ENCODE data around the gene PATJ.
"Not testable (repeated sequence)": the region's sequence is repeated elsewhere in the genome, so short reads cannot be mapped to it uniquely, and the experiment has no call there.

Gene PATJ

GRCh38 chr1:62184336-62184735, 442.1 kb downstream of the PATJ start:
- DNase-seq = no peak

DNA sequence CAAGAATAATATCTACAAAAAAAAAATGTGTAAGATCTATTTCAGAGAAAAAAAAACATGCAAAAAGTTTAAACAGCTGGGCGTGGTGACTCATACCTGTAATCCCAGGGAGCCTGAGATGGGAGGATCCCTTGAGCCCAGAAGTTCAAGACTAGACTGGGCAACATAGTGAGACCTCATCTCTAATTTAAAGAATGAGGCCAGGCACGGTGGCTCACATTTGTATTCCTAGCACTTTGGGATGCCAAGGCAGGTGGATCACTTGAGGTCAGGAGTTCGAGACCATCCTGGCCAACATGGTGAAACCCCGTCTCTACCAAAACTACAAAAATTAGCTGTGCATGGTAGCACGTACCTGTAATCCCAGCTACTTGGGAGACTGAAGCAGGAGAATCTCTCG, 443.0 kb downstream of the PATJ start:
- not testable (repeated sequence) for DNase-seq

DNA sequence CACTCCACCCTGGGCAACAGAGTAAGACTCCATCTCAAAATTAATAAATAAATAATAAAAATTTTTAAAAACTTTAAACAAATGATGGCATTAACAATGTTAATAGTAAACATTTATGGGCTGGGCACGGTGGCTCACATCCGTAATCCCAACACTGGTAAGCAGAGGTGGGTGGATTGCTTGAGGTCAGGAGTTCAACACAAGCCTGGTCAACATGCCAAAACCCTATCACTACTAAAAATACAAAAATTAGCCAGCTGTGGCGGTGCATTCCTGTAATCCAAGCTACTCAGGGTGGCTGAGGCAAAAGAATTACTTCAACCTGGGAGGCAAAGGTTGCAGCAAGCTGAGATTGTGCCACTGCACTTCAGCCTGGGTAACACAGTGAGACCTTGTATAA, 443.4 kb downstream of the PATJ start:
- DNase-seq = no peak

- no peak for DNase-seq
These were observed 445.3 kb downstream of the PATJ start for GRCh38 chr1:62187548-62187947.

- DNase-seq = no peak
These were observed 445.8 kb downstream of the PATJ start for GRCh38 chr1:62188111-62188510.

GRCh38 chr1:62194651-62195544, 452.6 kb downstream of the PATJ start, which contains the start of gene L1TD1:
Gene L1TD1 (plus strand): TSS chr1:62194849. CDS start chr1:62206629, 11,780 bp downstream.
- no peak for DNase-seq

GRCh38 chr1:62196086-62196690, 453.9 kb downstream of the PATJ start:
- no peak for DNase-seq

DNA sequence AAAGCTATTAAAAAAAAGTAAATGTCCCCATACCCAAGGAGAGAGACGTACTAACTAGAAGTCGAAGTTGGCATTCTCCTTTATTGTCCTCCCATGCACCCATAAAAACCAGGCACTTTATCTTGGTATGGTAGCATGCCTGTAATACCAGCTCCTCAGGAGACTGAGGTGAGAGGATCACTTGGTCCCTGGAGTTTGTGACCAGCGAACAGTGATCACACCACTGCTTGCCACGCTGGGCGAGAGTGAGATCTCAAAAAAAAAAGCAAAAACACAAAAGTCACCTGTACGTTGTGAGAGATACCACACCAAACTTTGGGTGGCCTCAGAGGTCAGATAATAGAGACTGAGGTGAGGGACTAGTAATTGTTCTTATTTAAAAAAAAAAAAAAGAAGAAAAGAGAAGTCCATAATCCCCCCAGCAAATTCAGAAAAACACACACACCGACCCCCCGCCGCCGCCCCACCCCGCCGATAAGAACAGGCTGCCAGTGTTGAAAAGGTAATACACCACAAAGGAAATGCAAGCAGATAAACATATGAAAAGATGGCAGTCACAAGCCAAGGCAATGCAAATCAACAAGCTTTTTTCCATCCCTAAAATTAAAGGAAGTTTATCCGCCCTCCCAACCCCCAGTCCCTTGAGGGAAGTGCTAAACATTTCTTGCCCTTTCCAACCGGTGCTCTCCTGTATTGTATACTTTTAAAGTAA, 455.9 kb downstream of the PATJ start:
- no peak for DNase-seq

GRCh38 chr1:62198781-62199125, 456.5 kb downstream of the PATJ start:
- no peak for DNase-seq

GRCh38 chr1:62207187-62207586, 464.9 kb downstream of the PATJ start:
- no peak for DNase-seq

DNA sequence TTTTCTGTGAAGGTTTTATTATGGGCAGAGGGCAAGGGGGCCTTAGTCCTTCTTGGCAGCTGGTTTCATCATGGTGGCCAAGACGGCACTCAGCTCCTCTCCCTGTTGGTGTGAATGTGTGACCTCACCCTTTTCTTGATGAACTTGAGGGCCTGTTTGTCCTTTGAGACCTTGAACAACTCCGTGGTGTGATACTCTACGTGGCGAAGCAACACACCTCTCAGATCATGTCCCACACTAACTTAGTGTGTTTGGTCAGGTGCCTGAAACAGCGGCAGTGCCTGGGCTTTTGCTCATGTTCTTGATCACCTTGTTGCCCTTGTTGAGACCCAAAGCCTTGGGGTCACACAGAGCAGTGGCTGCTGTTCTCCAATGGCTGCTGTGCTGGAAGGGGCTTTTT, 465.8 kb downstream of the PATJ start:
- DNase-seq = no peak

- no peak for DNase-seq
These were observed 466.7 kb downstream of the PATJ start for GRCh38 chr1:62208970-62209369.

DNA sequence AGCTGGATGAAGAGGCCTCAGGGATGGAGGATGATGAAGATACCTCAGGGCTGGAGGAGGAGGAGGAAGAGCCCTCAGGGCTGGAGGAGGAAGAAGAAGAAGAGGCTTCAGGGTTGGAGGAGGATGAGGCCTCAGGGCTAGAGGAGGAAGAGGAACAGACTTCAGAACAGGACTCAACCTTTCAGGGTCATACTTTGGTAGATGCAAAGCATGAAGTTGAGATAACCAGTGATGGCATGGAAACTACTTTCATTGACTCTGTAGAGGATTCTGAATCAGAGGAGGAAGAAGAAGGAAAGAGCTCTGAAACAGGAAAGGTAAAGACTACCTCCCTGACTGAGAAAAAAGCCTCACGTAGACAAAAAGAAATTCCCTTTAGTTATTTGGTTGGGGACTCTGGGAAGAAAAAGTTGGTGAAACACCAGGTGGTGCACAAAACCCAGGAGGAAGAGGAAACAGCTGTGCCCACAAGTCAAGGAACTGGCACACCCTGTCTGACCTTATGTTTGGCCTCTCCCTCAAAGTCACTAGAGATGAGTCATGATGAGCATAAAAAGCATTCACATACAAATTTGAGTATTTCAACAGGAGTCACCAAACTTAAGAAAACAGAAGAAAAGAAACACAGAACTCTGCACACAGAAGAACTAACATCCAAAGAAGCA, 467.8 kb downstream of the PATJ start:
- no peak for DNase-seq

DNA sequence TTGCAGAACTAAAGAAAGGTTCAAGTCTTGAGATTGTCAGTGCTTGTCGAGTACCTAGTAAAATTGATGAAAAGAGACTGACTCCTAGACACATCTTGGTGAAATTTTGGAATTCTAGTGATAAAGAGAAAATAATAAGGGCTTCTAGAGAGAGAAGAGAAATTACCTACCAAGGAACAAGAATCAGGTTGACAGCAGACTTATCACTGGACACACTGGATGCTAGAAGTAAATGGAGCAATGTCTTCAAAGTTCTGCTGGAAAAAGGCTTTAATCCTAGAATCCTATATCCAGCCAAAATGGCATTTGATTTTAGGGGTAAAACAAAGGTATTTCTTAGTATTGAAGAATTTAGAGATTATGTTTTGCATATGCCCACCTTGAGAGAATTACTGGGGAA, 468.7 kb downstream of the PATJ start:
- no peak for DNase-seq

GRCh38 chr1:62212411-62212810, 470.1 kb downstream of the PATJ start:
- no peak for DNase-seq

DNA sequence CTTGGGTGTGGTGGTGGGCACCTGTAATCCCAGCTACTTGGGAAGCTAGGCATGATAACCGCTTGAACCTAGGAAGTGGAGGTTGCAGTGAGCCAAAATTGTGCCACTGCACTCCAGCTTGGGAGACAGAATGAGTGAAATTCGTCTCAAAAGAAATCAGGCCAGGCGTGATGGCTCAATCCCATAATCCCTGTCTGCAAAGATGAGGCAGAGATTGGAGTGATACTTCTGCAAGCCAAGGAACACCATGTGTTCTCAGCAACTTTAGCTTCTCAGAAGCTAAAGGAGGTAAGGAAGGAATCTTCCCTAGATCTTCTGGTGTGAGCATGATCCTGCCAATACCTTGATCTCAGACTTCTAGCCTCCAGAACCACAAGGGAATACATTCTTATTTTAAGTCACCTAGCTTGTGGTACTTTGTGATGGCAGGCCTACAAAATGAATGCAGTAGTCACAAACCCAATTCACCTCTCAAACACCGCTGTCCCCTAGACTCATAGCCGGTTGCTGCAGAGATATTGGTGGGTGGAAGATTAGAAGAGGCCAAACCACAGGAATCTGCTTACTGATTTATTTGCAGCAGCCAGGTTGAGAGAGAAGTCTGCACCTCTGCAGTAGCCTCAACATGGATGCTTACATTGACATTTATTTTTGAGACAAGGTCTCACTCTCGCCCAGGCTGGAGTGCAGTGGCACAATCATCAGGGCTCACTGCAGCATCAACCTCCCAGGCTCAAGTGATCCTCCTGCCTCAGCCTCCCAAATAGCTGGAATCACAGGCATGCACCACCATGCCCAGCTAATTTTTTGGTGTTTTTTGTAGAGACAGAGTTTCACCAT, 471.0 kb downstream of the PATJ start:
- DNase-seq = no peak

DNA sequence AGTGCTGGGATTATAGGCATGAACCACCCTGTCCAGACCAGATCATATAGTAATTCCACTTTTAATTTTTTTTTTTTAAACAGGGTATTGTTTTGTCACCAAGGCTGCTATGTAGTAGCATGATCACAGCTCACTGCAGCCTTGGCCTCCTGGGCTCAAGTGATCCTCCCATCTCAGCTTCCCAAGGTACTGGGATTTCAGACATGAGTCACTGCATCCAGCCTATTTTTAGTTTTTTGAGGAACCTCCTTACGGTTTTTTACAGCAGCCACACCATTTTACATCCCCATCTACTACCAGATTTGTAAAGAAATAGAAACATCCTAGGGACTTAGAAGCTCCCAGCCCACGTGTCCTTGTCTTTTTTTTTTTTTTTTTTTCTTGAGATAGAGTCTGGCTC, 476.3 kb downstream of the PATJ start:
- DNase-seq = no peak

- DNase-seq = not testable (repeated sequence)
These were observed 478.2 kb downstream of the PATJ start for GRCh38 chr1:62220456-62220855.

DNA sequence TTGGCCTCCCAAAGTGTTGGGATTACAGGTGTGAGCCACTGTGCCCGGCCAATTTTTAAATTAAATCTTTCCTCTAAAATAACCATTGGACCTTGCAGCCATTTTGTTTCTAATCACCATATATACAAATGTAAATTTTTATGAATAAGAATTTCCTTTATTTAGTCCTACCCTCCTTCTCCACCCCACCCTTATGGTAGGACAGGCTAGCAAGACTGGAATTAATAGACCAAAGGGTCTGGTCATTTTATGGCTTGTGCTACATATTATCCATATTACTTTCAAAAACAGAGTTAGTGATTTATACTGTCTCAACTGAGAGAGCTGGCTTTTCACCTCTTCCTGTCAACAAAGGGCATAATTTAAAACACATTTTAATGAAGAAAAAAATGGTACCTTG, 478.9 kb downstream of the PATJ start:
- no peak for DNase-seq

DNA sequence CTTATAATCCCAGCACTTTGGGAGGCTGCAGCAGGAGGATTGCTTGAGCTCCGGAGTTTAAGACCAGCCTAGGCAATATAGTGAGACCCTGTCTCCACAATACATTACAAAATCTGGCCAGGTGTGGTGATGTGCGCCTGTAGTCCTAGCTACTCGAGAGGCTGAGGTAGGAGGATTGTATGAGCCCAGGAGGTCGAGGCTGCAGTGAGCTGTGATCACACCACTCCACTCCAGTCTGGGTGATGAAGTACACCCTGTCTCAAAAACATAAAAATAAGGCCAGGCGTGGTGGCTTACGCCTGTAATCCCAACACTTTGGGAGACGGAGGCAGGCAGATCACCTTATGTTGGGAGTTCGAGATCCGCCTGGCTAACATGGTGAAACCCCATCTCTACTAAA, 480.0 kb downstream of the PATJ start:
- DNase-seq = no peak

GRCh38 chr1:62224182-62224581, 481.9 kb downstream of the PATJ start:
- DNase-seq = no peak

- DNase-seq = no peak
These were observed 485.2 kb downstream of the PATJ start for GRCh38 chr1:62227496-62227895.

Data from DMS79 (cell line).